ENCODE results near the gene BSCL2.
A peak's percentile ranks its signal among the peaks of the same experiment; 100 is the strongest.
"Not testable (repeated sequence)": the region's sequence is repeated elsewhere in the genome, so short reads cannot be mapped to it uniquely, and the experiment has no call there.

BSCL2 gene

GRCh38 chr11:62682518-62682917, 24.7 kb downstream of the BSCL2 start:
- no peak for DNase-seq

GRCh38 chr11:62680825-62681240, 26.4 kb downstream of the BSCL2 start:
- DNase-seq: peak; percentile 63

- peak; percentile 67 for DNase-seq
These were observed 28.2 kb downstream of the BSCL2 start, which contains the start of gene UBXN1 for GRCh38 chr11:62678770-62679696. Gene UBXN1, minus strand, starts transcription at chr11:62679073. Its CDS starts 150 bp downstream, at chr11:62678923.

GRCh38 chr11:62678433-62678769, 28.8 kb downstream of the BSCL2 start:
- no peak for DNase-seq

- no peak for DNase-seq
These were observed 29.5 kb downstream of the BSCL2 start for GRCh38 chr11:62677714-62678113.

GRCh38 chr11:62677156-62677555, 30.1 kb downstream of the BSCL2 start:
- no peak for DNase-seq

GRCh38 chr11:62676698-62677097, 30.5 kb downstream of the BSCL2 start:
- DNase-seq: no peak

GRCh38 chr11:62675415-62675814, 31.8 kb downstream of the BSCL2 start:
- not testable (repeated sequence) for DNase-seq

GRCh38 chr11:62673196-62673525, 34.1 kb downstream of the BSCL2 start:
- no peak for DNase-seq

- peak; percentile 60 for DNase-seq
These were observed 35.4 kb downstream of the BSCL2 start, which contains the start of the genes LBHD1 and UQCC3 for GRCh38 chr11:62671608-62672389. Gene LBHD1, minus strand, starts transcription at chr11:62672267. Its CDS starts 2,236 bp downstream, at chr11:62670031. Gene UQCC3, plus strand, starts transcription at chr11:62671673. Its CDS starts 73 bp downstream, at chr11:62671746.

GRCh38 chr11:62671236-62671607, 36.0 kb downstream of the BSCL2 start:
- peak; percentile 71 for DNase-seq

- DNase-seq: no peak
These were observed 37.6 kb downstream of the BSCL2 start for GRCh38 chr11:62669420-62670161.

GRCh38 chr11:62667460-62667859, 39.8 kb downstream of the BSCL2 start:
- no peak for DNase-seq

GRCh38 chr11:62666259-62666926, 40.8 kb downstream of the BSCL2 start:
- no peak for DNase-seq

- DNase-seq: peak; percentile 33
These were observed 41.5 kb downstream of the BSCL2 start for GRCh38 chr11:62665599-62666258.

- DNase-seq: peak; percentile 78
These were observed 42.1 kb downstream of the BSCL2 start, which contains the start of the genes C11orf98 and CSKMT for GRCh38 chr11:62665075-62665598. Gene C11orf98, minus strand, starts transcription at chr11:62665210. Its CDS starts 41 bp downstream, at chr11:62665169. Gene CSKMT, plus strand, starts transcription at chr11:62665312. Its CDS starts 568 bp downstream, at chr11:62665880.

- DNase-seq: no peak
These were observed 42.7 kb downstream of the BSCL2 start for GRCh38 chr11:62664405-62665074.

- no peak for DNase-seq
These were observed 50.3 kb downstream of the BSCL2 start for GRCh38 chr11:62656796-62657429.

- DNase-seq: no peak
These were observed 52.9 kb downstream of the BSCL2 start for GRCh38 chr11:62654297-62654696.
